HG03025 (cell line): Measurements from ENCODE around the gene OBSCN.
"Not testable (repeated sequence)": the region's sequence is repeated elsewhere in the genome, so short reads cannot be mapped to it uniquely, and the experiment has no call there.

Experiments used
- ATAC-seq: cut with Tn5 transposase; IDR thresholded peaks from one replicate; pipeline ENCODE4 v1.9.1; 2021; ENCODE audit warnings: mild to moderate bottlenecking, moderate library complexity; ENCODE audit not compliant: unreplicated experiment, low FRiP score

Gene OBSCN

GRCh38 chr1:228169345-228169744 is 38.5 kb upstream of the OBSCN start:
- no peak for ATAC-seq

- no peak for ATAC-seq
Measured at GRCh38 chr1:228170666-228171065, 37.2 kb upstream of the OBSCN start.

- no peak for ATAC-seq
Measured at GRCh38 chr1:228171221-228171891, 36.5 kb upstream of the OBSCN start.

GRCh38 chr1:228172591-228173527 is 35.0 kb upstream of the OBSCN start:
- ATAC-seq, result no peak

GRCh38 chr1:228173528-228174481 is 34.0 kb upstream of the OBSCN start:
- not testable (repeated sequence) for ATAC-seq

GRCh38 chr1:228174482-228175315 is 33.1 kb upstream of the OBSCN start:
- no peak for ATAC-seq

- ATAC-seq, result no peak
Measured at GRCh38 chr1:228175316-228176023, 32.4 kb upstream of the OBSCN start.

GRCh38 chr1:228176024-228176395 is 31.8 kb upstream of the OBSCN start:
- ATAC-seq, result no peak

GRCh38 chr1:228176461-228177182 is 31.2 kb upstream of the OBSCN start:
- ATAC-seq, result no peak

- no peak for ATAC-seq
Measured at GRCh38 chr1:228177183-228177475, 30.7 kb upstream of the OBSCN start.

GRCh38 chr1:228177721-228178710 is 29.8 kb upstream of the OBSCN start:
- ATAC-seq, result no peak

- no peak for ATAC-seq
Measured at GRCh38 chr1:228178737-228179684, 28.8 kb upstream of the OBSCN start.

- ATAC-seq, result no peak
Measured at GRCh38 chr1:228180271-228180958, 27.4 kb upstream of the OBSCN start.

GRCh38 chr1:228180959-228181644 is 26.7 kb upstream of the OBSCN start:
- no peak for ATAC-seq

- ATAC-seq, result no peak
Measured at GRCh38 chr1:228181645-228182034, 26.2 kb upstream of the OBSCN start.
